Motor neuron (in vitro differentiated cells): ENCODE measurements around the gene CCNB1IP1. TPM values are rescaled to one million over a fixed set of nuclear protein-coding genes. Genes with fewer than 3 reads are reported as not detected.
"Not testable (repeated sequence)": the region's sequence is repeated elsewhere in the genome, so short reads cannot be mapped to it uniquely, and the experiment has no call there.

Experiments
- ATAC-seq, 8 experiments: fragments of 200-7000 bp; cut with Tn5 transposase; replicated peaks in 6 of 8; 2 replicates each; pipeline ENCODE4 v1.8.0; 2021; ENCODE audit warnings: mild to moderate bottlenecking in 8 of 8, moderate library complexity in 8 of 8
- H3K27ac ChIP-seq, 2 donors: fragments of 250-450 bp; sonication (Bioruptor Pico); 2 replicates each; pipeline ENCODE4 v1.9.0; 2021; ENCODE audit warnings: antibody characterized with exemption in 2 of 2, mild to moderate bottlenecking in 2 of 2, moderate library complexity in 1 of 2
- H3K4me1 ChIP-seq, 2 donors: fragments of 250-450 bp; sonication (Bioruptor Pico); replicated peaks in 1 of 2; 2 replicates each; pipeline ENCODE4 v1.6.1; 2021; ENCODE audit warnings: antibody characterized with exemption in 2 of 2, mild to moderate bottlenecking in 2 of 2, moderate library complexity in 1 of 2
- H3K4me3 ChIP-seq, 5 donors: fragments of 250-450 bp; sonication (Bioruptor Pico); 2 replicates each; pipeline ENCODE4 v1.9.0; 2021; ENCODE audit warnings: antibody characterized with exemption in 5 of 5, mild to moderate bottlenecking in 5 of 5, moderate library complexity in 4 of 5
- WGBS, 10 experiments: fragments of 450-650 bp; shearing (Covaris generic); methylation state at CpG; one replicate each; pipeline ENCODE4 v1.0.0; 2022; 5-methylcytosine and 5-hydroxymethylcytosine counted together
- in situ Hi-C, 9 experiments: fragments of 400-800 bp; cut with MboI; loops; one replicate each; pipeline ENCODE4 v1.15.0; 2021; ENCODE audit warnings: low sequenced_read_pairs in 9 of 9, low pct_unique_long_range_greater_than_20kb in 2 of 9; ENCODE audit not compliant: unreplicated experiment in 9 of 9
- total RNA-seq, 8 experiments: library from RNA; unstranded; fragments of 300-600 nt; gene quantifications; 2 replicates each; pipeline versions ENCODE4 v1.2.3 to v1.2.4, GENCODE V29; 2022

The CCNB1IP1 gene
- total RNA-seq, 8 experiments from 2014 or later: 49.7 to 97.6 (median 71.6) TPM

- H3K4me1 ChIP-seq, ATAC-seq, in situ Hi-C loops, H3K27ac ChIP-seq, H3K4me3 ChIP-seq: not testable (repeated sequence)
- WGBS, 10 experiments: no CpG with 5 or more reads among the region's 1 CpG
Measured at GRCh38 chr14:20281998-20282397, 51.1 kb downstream of the CCNB1IP1 start.

GRCh38 chr14:20280265-20280664 is 52.8 kb downstream of the CCNB1IP1 start:
- ATAC-seq, H3K4me3 ChIP-seq, in situ Hi-C loops, H3K4me1 ChIP-seq, H3K27ac ChIP-seq: not testable (repeated sequence)
- WGBS, 10 experiments: 80 to 100% (median 87%) methylated on average over 1 to 5 of the region's 7 CpGs; no CpG with 5 or more reads in 6 of the 10 experiments

DNA sequence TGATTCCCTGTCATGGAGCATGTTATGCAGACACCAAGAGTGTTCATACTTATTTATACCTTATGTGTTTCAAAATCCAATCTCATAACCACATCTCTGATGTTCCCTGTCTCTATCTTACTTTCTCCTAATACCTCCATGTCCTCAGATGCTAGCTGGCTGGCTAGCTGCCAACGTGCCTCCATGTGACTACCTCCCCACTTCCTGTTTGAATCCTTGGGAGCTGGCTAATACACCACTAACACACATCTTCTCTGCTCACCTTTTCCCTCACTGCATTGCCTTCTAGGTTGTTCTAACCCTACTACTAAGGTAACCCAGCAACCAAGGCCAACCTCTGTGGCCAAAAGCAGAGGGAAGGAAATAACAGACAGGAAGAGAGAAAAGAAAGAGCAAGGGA is 54.7 kb downstream of the CCNB1IP1 start:
- H3K4me3 ChIP-seq: no peak overlapping the region
- WGBS, 10 experiments: 0 to 67% (median 34%) methylated on average over 1 of the region's 1 CpG; no CpG with 5 or more reads in 6 of the 10 experiments
- no peaks in the 10 kb centered on the region for H3K4me1 ChIP-seq
- ATAC-seq: no peak
- H3K27ac ChIP-seq: no peak overlapping the region
- in situ Hi-C loops: no loop called here

DNA sequence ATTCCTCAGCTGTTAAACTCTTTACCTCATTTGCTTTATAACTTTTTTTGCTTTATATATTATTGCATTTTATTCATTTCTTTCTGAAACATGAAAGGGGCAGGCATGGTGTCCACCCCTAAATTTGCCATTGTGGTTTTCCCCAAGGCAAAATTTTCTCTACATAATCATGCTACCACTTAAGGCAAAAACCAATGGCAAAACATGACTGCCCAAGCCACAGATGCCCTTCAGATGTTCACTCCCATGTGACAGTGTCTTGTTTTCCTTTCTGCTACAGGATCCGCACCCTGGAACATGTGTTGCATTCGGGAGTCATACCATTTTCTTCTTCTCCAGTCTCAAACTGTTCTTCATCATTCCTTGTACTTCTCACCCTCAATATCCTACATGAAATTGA is 55.7 kb downstream of the CCNB1IP1 start:
- 0 to 100% (median 78%) methylated on average over 1 to 2 of the region's 2 CpGs; no CpG with 5 or more reads in 3 of the 10 experiments for WGBS, 10 experiments
- ATAC-seq: peak in 2 of 8 experiments; percentile 59 to 88
- Histone ChIP-seq H3K4me1 (no peaks in the 10 kb centered on the region), H3K4me3 (no peak overlapping the region), H3K27ac (no peak overlapping the region)
- in situ Hi-C loops: no loop called here

GRCh38 chr14:20274062-20274461 is 59.0 kb downstream of the CCNB1IP1 start:
- no peak for ATAC-seq
- H3K4me3 ChIP-seq: no peak overlapping the region
- no peaks in the 10 kb centered on the region for H3K4me1 ChIP-seq
- H3K27ac ChIP-seq: no peak overlapping the region
- in situ Hi-C loops: no loop called here
- 80 to 100% (median 100%) methylated on average over 1 to 2 of the region's 2 CpGs; no CpG with 5 or more reads in 2 of the 10 experiments for WGBS, 10 experiments

DNA sequence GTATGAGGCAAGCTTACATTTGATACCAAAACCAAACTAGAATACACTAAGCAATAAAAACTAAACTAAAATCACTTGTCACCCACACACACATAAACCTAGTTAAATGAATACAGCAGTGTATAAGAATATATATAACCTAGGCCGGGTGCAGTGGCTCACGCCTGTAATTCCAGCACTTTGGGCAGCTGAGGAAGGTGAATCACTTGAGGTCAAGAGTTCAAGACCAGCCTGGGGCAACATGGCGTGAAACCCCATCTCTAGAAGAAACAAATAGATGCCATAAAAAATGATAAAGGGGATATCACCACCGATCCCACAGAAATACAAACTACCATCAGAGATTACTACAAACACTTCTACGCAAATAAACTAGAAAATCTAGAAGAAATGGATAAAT is 68.7 kb downstream of the CCNB1IP1 start:
- ATAC-seq, H3K27ac ChIP-seq, H3K4me1 ChIP-seq, in situ Hi-C loops, H3K4me3 ChIP-seq: not testable (repeated sequence)
- 44 to 100% (median 68%) methylated on average over 2 to 3 of the region's 5 CpGs; no CpG with 5 or more reads in 3 of the 10 experiments for WGBS, 10 experiments

DNA sequence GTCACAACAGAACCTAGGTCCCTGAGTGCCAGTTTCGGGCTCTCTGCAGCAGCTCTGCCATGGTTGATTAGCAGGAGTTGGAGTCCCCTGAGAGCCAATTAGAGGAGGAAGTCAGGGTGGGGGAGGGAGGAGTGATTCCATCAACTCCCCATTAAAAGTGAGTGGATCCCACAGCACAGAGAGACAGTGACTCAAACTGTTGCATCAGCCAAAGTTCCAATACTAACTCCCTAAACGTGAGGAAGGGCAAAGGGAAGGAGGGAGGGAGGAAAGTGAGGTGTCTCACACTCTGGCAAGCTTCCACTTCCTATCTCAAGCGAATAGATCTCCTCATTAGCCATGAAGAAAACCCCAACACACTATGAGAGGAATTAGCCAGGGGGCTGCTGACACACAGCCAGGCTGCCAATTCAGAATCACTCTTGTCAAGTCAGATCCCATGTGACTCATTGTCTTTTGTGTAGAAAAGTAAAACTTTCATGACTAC is 70.4 kb downstream of the CCNB1IP1 start:
- no peak overlapping the region for H3K4me3 ChIP-seq
- H3K27ac ChIP-seq: no peak overlapping the region
- in situ Hi-C loops: no loop called here
- H3K4me1 ChIP-seq: peaks cover 0 to 2% of the 10 kb centered on the region in 2 donors
- ATAC-seq: peak in 6 of 8 experiments; percentile 27 to 64 (median 48)
- WGBS, 10 experiments: 0 to 75% (median 45%) methylated on average over 1 to 2 of the region's 3 CpGs; no CpG with 5 or more reads in 4 of the 10 experiments

Other genes starting within 250 kb of the CCNB1IP1 start
- under 1 TPM in 5 of 8 experiments, not detected in 3; 0.05 to 0.19 (median 0.10) TPM for gene OR4K17, start 222.5 kb downstream of the CCNB1IP1 start, total RNA-seq
- gene OR4N5, start 194.5 kb downstream of the CCNB1IP1 start, total RNA-seq: under 1 TPM in 3 of 8 experiments, not detected in 5; 0.08 to 0.81 (median 0.38) TPM
- gene OR11G2, start 142.4 kb downstream of the CCNB1IP1 start, total RNA-seq: under 1 TPM in 2 of 8 experiments, not detected in 6; 0.05 to 0.81 TPM
- under 1 TPM in 1 of 8 experiments, not detected in 7; 0.52 TPM for gene OR11H6, start 109.6 kb downstream of the CCNB1IP1 start, total RNA-seq
- gene OR11H7, start 104.3 kb downstream of the CCNB1IP1 start, total RNA-seq: under 1 TPM in 4 of 8 experiments, not detected in 4; 0.29 to 0.84 (median 0.48) TPM
- gene OR11H4, start 94.0 kb downstream of the CCNB1IP1 start, total RNA-seq: under 1 TPM in 2 of 8 experiments, not detected in 6; 0.14 to 0.38 TPM
- 10 to 100 TPM; 18.6 to 36.8 (median 26.2) TPM for gene TTC5, start 27.3 kb downstream of the CCNB1IP1 start, total RNA-seq
- 10 to 100 TPM in 7 of 8 experiments, 1 to 10 TPM in 1; 9.4 to 55.4 (median 33.9) TPM for gene PARP2, start 10.4 kb upstream of the CCNB1IP1 start, total RNA-seq
- gene TEP1, start 80.2 kb upstream of the CCNB1IP1 start, total RNA-seq: 10 to 100 TPM in 4 of 8 experiments, 1 to 10 TPM in 4; 4.6 to 46.8 (median 11.7) TPM
- under 1 TPM in 6 of 8 experiments, not detected in 2; 0.05 to 0.62 (median 0.14) TPM for gene KLHL33, start 102.9 kb upstream of the CCNB1IP1 start, total RNA-seq
- 10 to 100 TPM; 16.3 to 44.4 (median 29.4) TPM for gene OSGEP, start 121.5 kb upstream of the CCNB1IP1 start, total RNA-seq
- 100 to 1,000 TPM; 125 to 320 (median 161) TPM for gene APEX1, start 121.9 kb upstream of the CCNB1IP1 start, total RNA-seq
- gene PIP4P1, start 128.2 kb upstream of the CCNB1IP1 start, total RNA-seq: 10 to 100 TPM; 20.7 to 41.0 (median 24.6) TPM
- gene PNP, start 136.1 kb upstream of the CCNB1IP1 start, total RNA-seq: 10 to 100 TPM; 14.8 to 71.5 (median 24.4) TPM
- 1 to 10 TPM in 2 of 8 experiments, under 1 TPM in 5, not detected in 1; 0.16 to 1.4 (median 0.63) TPM for gene RNASE10, start 172.3 kb upstream of the CCNB1IP1 start, total RNA-seq
- under 1 TPM in 3 of 8 experiments, not detected in 5; 0.24 to 0.62 (median 0.25) TPM for gene RNASE9, start 227.8 kb upstream of the CCNB1IP1 start, total RNA-seq